Loucy (cell line): ENCODE data around the gene SKI.
A peak's percentile ranks its signal among the peaks of the same experiment; 100 is the strongest.

Experiments
- H2AFZ ChIP-seq: fragments of 200-600 bp; sonication (generic); 2 replicates; pipeline ENCODE4 v1.6.0; 2016; ENCODE audit warnings: antibody characterized with exemption, mild to moderate bottlenecking, low read length, moderate library complexity
- H3F3A ChIP-seq: fragments of 200-600 bp; 2 replicates; pipeline ENCODE4 v1.6.0; 2016; ENCODE audit warnings: antibody characterized with exemption, low read depth, mild to moderate bottlenecking
- H3K27me3 ChIP-seq: fragments of 200-600 bp; sonication (generic); 2 replicates; pipeline ENCODE4 v1.6.1; 2014; ENCODE audit warnings: low read length, mild to moderate bottlenecking; ENCODE audit not compliant: insufficient read depth, poor library complexity, severe bottlenecking
- H3K36me3 ChIP-seq: fragments of 200-600 bp; sonication (generic); 2 replicates; pipeline ENCODE4 v1.6.1; 2016; ENCODE audit warnings: low read length; ENCODE audit not compliant: insufficient read depth
- H3K4me1 ChIP-seq: fragments of 200-600 bp; sonication (generic); 2 replicates; pipeline ENCODE4 v1.5.1; 2014; ENCODE audit warnings: low read length, mild to moderate bottlenecking; ENCODE audit not compliant: insufficient read depth, poor library complexity, severe bottlenecking
- H3K4me2 ChIP-seq: fragments of 200-600 bp; sonication (generic); 2 replicates; pipeline ENCODE4 v1.6.0; 2014; ENCODE audit warnings: antibody characterized with exemption, low read length, low read depth, mild to moderate bottlenecking; ENCODE audit not compliant: poor library complexity, severe bottlenecking
- H3K4me3 ChIP-seq: fragments of 200-600 bp; sonication (generic); 2 replicates; pipeline ENCODE4 v1.5.1; 2014; ENCODE audit warnings: low read length, mild to moderate bottlenecking, mixed read lengths; ENCODE audit not compliant: poor library complexity, severe bottlenecking
- H3K79me2 ChIP-seq: fragments of 200-600 bp; sonication (generic); 2 replicates; pipeline ENCODE4 v1.6.1; 2014; ENCODE audit warnings: low read length; ENCODE audit not compliant: insufficient read depth
- H3K9ac ChIP-seq: fragments of 200-600 bp; sonication (generic); 2 replicates; pipeline ENCODE4 v1.6.0; 2014; ENCODE audit warnings: mild to moderate bottlenecking, low read depth, low read length, moderate library complexity; ENCODE audit not compliant: poor library complexity, severe bottlenecking
- H3K9me2 ChIP-seq: fragments of 200-600 bp; sonication (generic); replicated peaks from 2 replicates; pipeline ENCODE4 v1.6.1; 2016; ENCODE audit warnings: low read depth, low read length, mixed read lengths
- H3K9me3 ChIP-seq: fragments of 200-600 bp; sonication (generic); 2 replicates; pipeline ENCODE4 v1.6.1; 2014; ENCODE audit warnings: mild to moderate bottlenecking, antibody characterized with exemption, low read length, low read depth; ENCODE audit not compliant: insufficient read depth
- H4K20me1 ChIP-seq: fragments of 200-600 bp; sonication (generic); 2 replicates; pipeline ENCODE4 v1.6.0; 2014; ENCODE audit warnings: antibody characterized with exemption, low read length, mild to moderate bottlenecking; ENCODE audit not compliant: insufficient read depth, poor library complexity, severe bottlenecking
- EZH2phosphoT487 ChIP-seq: fragments of 200-600 bp; IDR thresholded peaks from 2 replicates; pipeline ENCODE4 v1.6.1; 2018; ENCODE audit warnings: antibody characterized with exemption, mild to moderate bottlenecking, moderate library complexity, borderline replicate concordance
- TF ChIP-seq, protein P1 (sequence below): fragments of 200-600 bp; sonication (generic); conservative IDR thresholded peaks from 2 replicates; pipeline ENCODE4 v1.5.1; 2014; ENCODE audit warnings: mild to moderate bottlenecking, antibody characterized with exemption, low read length

SKI gene

DNA sequence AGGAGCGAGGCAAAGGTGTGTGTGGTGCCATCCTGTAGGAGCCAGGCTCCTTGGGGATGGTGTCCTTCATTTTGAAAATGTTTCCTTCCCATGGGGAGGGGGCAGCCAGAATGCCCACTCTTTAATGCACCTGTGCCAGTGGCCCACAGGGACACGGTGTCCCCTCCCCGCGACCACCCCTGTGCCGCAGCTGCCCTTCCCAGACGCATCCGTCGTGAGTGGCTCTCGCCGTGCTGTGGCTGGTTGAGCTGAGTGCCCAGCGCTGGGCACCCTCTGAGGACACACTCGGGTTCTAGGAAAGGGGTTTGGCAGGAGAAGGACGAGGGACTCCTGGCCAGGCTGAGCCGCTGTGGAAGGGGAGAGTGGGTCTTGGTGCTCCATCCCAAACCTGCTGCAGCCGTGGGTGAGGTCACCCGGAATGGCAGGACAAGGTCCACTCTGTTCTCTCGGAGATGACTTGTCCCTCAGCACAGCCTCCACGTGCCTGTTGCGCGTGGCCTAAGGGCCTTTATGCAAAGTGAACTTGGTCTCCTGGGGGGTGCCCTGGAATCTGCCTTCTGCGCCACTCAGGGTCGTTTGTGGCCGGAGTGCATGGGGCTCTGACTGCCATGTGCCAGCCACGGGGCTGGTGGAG lies 74.3 kb downstream of the SKI start:
- peak overlapping the region; percentile 82 for H3K9ac ChIP-seq

DNA sequence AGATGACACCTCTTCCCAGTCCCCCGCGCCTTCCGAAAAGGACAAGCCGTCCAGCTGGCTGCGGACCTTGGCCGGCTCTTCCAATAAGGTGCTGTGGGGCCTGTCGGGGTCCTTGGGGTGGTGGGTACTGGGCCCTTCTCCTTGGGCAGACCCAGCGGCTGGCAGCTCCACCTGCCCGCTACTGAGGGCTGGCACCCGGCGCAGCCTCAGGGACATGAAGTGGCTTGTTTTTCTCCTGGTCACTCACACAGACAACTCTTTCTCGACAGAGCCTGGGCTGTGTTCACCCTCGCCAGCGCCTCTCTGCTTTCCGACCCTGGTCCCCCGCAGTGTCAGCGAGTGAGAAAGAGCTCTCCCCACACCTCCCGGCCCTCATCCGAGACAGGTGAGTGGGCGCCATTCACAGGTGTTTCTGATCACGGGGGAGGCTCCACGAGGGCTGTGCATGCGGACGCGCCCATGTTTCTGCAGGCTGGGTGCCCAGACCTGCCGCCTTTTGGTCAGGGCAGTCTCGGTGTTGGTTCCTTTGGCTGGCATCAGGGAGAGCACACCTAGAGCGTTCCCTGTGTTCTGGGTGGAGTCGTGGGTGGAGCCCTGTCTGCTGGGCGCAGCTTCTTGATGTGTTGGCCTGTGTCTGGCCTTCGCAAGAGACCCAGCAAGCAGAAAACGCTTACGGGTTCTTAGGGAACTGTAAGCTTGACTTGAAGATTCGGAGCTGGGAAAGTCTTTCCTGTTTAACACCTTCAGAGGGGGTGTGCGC lies 75.1 kb downstream of the SKI start:
- TF ChIP-seq EZH2phosphoT487 = no peak
- TF ChIP-seq, protein P1, sequence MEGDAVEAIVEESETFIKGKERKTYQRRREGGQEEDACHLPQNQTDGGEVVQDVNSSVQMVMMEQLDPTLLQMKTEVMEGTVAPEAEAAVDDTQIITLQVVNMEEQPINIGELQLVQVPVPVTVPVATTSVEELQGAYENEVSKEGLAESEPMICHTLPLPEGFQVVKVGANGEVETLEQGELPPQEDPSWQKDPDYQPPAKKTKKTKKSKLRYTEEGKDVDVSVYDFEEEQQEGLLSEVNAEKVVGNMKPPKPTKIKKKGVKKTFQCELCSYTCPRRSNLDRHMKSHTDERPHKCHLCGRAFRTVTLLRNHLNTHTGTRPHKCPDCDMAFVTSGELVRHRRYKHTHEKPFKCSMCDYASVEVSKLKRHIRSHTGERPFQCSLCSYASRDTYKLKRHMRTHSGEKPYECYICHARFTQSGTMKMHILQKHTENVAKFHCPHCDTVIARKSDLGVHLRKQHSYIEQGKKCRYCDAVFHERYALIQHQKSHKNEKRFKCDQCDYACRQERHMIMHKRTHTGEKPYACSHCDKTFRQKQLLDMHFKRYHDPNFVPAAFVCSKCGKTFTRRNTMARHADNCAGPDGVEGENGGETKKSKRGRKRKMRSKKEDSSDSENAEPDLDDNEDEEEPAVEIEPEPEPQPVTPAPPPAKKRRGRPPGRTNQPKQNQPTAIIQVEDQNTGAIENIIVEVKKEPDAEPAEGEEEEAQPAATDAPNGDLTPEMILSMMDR = no peak
- Histone ChIP-seq H3K4me2 (no peak overlapping the region), H3K27me3 (no peaks in the 10 kb centered on the region), H3K9me2 (no peaks in the 10 kb centered on the region), H3K79me2 (peaks cover 34% of the 10 kb centered on the region), H4K20me1 (peaks cover 8% of the 10 kb centered on the region), H3K4me3 (no peak overlapping the region), H3K9me3 (no peaks in the 10 kb centered on the region), H3F3A (peaks cover 15% of the 10 kb centered on the region), H3K36me3 (peaks cover 46% of the 10 kb centered on the region; the same call in 1 of the 2 replicates), H3K4me1 (peaks cover 42% of the 10 kb centered on the region), H3K9ac (no peak overlapping the region), H2AFZ (no peak overlapping the region)

More for the DNA sequence above, 74.3 kb downstream of the SKI start:
- H3K9me3 ChIP-seq = no peaks in the 10 kb centered on the region
- H3K4me2 ChIP-seq = peak overlapping the region; percentile 90
- peaks cover 8% of the 10 kb centered on the region for H4K20me1 ChIP-seq
- H3K4me3 ChIP-seq = peak overlapping the region; percentile 62
- H3F3A ChIP-seq = peaks cover 15% of the 10 kb centered on the region
- no peak overlapping the region for H2AFZ ChIP-seq
- H3K9me2 ChIP-seq = no peaks in the 10 kb centered on the region
- no peaks in the 10 kb centered on the region for H3K27me3 ChIP-seq
- peaks cover 38% of the 10 kb centered on the region; the same call in 1 of the 2 replicates for H3K36me3 ChIP-seq
- TF ChIP-seq, protein P1 = no peak
- TF ChIP-seq EZH2phosphoT487 = no peak
- peaks cover 42% of the 10 kb centered on the region for H3K79me2 ChIP-seq
- H3K4me1 ChIP-seq = peaks cover 42% of the 10 kb centered on the region

DNA sequence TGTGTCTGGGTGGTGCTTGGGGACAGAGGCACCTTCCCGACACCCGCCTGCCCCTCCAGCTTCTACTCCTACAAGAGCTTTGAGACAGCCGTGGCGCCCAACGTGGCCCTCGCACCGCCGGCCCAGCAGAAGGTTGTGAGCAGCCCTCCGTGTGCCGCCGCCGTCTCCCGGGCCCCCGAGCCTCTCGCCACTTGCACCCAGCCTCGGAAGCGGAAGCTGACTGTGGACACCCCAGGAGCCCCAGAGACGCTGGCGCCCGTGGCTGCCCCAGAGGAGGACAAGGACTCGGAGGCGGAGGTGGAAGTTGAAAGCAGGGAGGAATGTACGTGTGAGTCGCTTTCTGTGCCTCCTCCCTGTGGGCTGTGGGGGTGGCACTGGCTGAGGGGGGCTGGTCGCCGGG lies 75.7 kb downstream of the SKI start:
- H3K4me1 ChIP-seq = peaks cover 37% of the 10 kb centered on the region
- no peaks in the 10 kb centered on the region for H3K9me3 ChIP-seq
- H3K4me2 ChIP-seq = no peak overlapping the region
- TF ChIP-seq, protein P1 = no peak
- no peak for TF ChIP-seq EZH2phosphoT487
- H3K4me3 ChIP-seq = no peak overlapping the region
- peaks cover 15% of the 10 kb centered on the region for H3F3A ChIP-seq
- no peaks in the 10 kb centered on the region for H3K27me3 ChIP-seq
- H3K9me2 ChIP-seq = no peaks in the 10 kb centered on the region
- peaks cover 8% of the 10 kb centered on the region for H4K20me1 ChIP-seq
- no peak overlapping the region for H2AFZ ChIP-seq
- peaks cover 28% of the 10 kb centered on the region; the same call in 1 of the 2 replicates for H3K79me2 ChIP-seq
- H3K36me3 ChIP-seq = peaks cover 52% of the 10 kb centered on the region; the same call in 1 of the 2 replicates
- no peak overlapping the region for H3K9ac ChIP-seq
